HepG2 (cell line): ENCODE measurements around the gene LOC128125822.

ENCODE experiments used
- ARNTL ChIP-seq: sonication (generic); formaldehyde crosslinking; IDR thresholded peaks from 2 replicates; pipeline ENCODE4 v1.4.0; 2020; ENCODE audit warnings: mild to moderate bottlenecking, missing genetic modification reagents
- CENPT ChIP-seq: sonication (generic); formaldehyde crosslinking; IDR thresholded peaks from 2 replicates; pipeline ENCODE4 v1.8.0; 2022; ENCODE audit warnings: low read depth, mild to moderate bottlenecking, moderate library complexity, missing genetic modification reagents
- EZH2 ChIP-seq: conservative IDR thresholded peaks from 2 replicates; pipeline ENCODE4 v1.6.1; 2012; ENCODE audit warnings: mild to moderate bottlenecking, low read depth, low read length, moderate library complexity
- FOXO1 ChIP-seq: sonication (generic); formaldehyde crosslinking; IDR thresholded peaks from 2 replicates; pipeline ENCODE4 v1.4.0; 2020; ENCODE audit warnings: missing genetic modification reagents
- GATAD1 ChIP-seq: IDR thresholded peaks from 2 replicates; pipeline ENCODE4 v1.6.1; 2016; ENCODE audit warnings: missing genetic modification reagents, missing compliant biosample characterization
- HMGA1 ChIP-seq: sonication (generic); formaldehyde crosslinking; conservative IDR thresholded peaks from 2 replicates; pipeline ENCODE4 v1.4.0; 2020; ENCODE audit warnings: missing genetic modification reagents
- HOXA3 ChIP-seq: sonication (generic); formaldehyde crosslinking; IDR thresholded peaks from 2 replicates; pipeline ENCODE4 v1.5.0; 2020; ENCODE audit warnings: missing genetic modification reagents
- HOXD1 ChIP-seq: sonication (generic); formaldehyde crosslinking; IDR thresholded peaks from 2 replicates; pipeline ENCODE4 v1.5.0; 2020; ENCODE audit warnings: missing genetic modification reagents
- MTF1 ChIP-seq: sonication (generic); formaldehyde crosslinking; IDR thresholded peaks from 2 replicates; pipeline ENCODE4 v1.5.0; 2020; ENCODE audit warnings: missing genetic modification reagents
- NFYB ChIP-seq: sonication (generic); formaldehyde crosslinking; IDR thresholded peaks from 2 replicates; pipeline ENCODE4 v1.4.0; 2020; ENCODE audit warnings: missing genetic modification reagents
- ONECUT2 ChIP-seq: sonication (generic); formaldehyde crosslinking; IDR thresholded peaks from 2 replicates; pipeline ENCODE4 v1.4.0; 2020; ENCODE audit warnings: missing genetic modification reagents
- PHF20 ChIP-seq: sonication (generic); formaldehyde crosslinking; IDR thresholded peaks from 2 replicates; pipeline ENCODE4 v1.5.0; 2020; ENCODE audit warnings: mild to moderate bottlenecking, missing genetic modification reagents
- SALL2 ChIP-seq: sonication (generic); formaldehyde crosslinking; IDR thresholded peaks from 2 replicates; pipeline ENCODE4 v1.8.1; 2023; ENCODE audit warnings: mild to moderate bottlenecking, missing genetic modification reagents, inconsistent platforms
- SAP130 ChIP-seq: IDR thresholded peaks from 2 replicates; pipeline ENCODE4 v1.6.1; 2016; ENCODE audit warnings: low read depth
- ZKSCAN1 ChIP-seq: fragments of 150-350 bp; IDR thresholded peaks from 2 replicates; pipeline ENCODE4 v1.6.1; 2014; ENCODE audit warnings: low read length
- ZNF446 ChIP-seq: sonication (generic); formaldehyde crosslinking; IDR thresholded peaks from 2 replicates; pipeline ENCODE4 v1.5.0; 2020; ENCODE audit warnings: mild to moderate bottlenecking, missing genetic modification reagents
- ZNF839 ChIP-seq: sonication (generic); formaldehyde crosslinking; IDR thresholded peaks from 2 replicates; pipeline ENCODE4 v1.4.0; 2020; ENCODE audit warnings: missing genetic modification reagents, mild to moderate bottlenecking, borderline replicate concordance
- TF ChIP-seq, protein P1 (sequence below): sonication (generic); formaldehyde crosslinking; IDR thresholded peaks from 2 replicates; pipeline ENCODE4 v1.4.0; 2020; ENCODE audit warnings: missing genetic modification reagents
- TF ChIP-seq, protein P2 (sequence below): IDR thresholded peaks from 2 replicates; pipeline ENCODE4 v1.6.1; 2012; ENCODE audit warnings: inconsistent platforms
- TF ChIP-seq, protein P3 (sequence below): sonication (generic); formaldehyde crosslinking; IDR thresholded peaks from 2 replicates; pipeline ENCODE4 v1.4.0; 2020; ENCODE audit warnings: mild to moderate bottlenecking, missing genetic modification reagents
- TF ChIP-seq, protein P4 (sequence below): IDR thresholded peaks from 2 replicates; pipeline ENCODE4 v1.6.1; 2016; ENCODE audit warnings: missing biosample characterization, missing genetic modification reagents, low read depth

The LOC128125822 gene

DNA sequence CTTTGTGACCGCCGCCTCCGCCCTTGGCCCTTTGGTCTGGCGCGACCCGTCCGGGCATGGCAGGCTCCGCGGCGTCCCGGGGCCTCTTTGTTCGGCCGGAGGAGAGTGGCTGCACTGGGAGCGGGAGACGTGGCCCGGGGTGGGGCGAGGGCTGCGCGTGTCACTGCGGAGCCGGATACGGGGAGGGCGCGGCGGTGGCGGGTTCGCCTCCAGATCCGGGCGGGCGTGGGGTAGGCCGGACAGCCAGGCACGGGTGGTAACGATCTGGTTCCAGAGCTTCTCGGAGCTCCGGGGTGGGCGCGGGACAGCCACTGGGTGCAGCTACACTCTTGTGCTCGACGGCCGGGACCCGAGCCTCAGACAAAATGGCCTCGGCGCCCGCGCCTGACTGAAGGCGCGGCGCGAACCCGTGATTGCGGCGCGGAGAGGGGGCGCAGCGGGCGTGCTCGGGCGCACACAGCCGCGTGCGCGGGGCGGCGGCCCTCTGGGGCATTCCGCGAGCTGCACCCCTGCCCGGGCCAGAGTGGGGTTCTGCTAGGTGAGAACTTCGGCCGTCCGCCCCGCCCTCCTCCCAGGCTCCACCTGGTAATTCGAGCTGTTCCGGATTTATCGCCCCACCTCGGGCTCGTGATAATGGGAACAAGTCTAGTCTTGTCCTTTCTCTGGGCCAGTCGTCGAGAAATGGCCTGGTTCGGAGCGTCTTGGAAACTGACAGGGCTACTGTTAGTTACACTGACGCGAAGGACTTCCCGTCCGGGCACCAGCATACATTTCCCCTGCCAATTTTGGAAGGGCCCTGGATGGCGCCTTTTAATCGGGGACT lies 1.0 kb downstream of the LOC128125822 start (continued):
- TF ChIP-seq HMGA1 (CRISPR knock-in tag) (no peak), EZH2 (no peak), SAP130 (CRISPR knock-in tag) (peak; percentile 87), SALL2 (CRISPR knock-in tag) (no peak), ARNTL (CRISPR knock-in tag) (peak; percentile 68; the same call in 1 of the 2 replicates), HOXD1 (CRISPR knock-in tag) (peak; percentile 75; the same call in 1 of the 2 replicates), ZNF446 (CRISPR knock-in tag) (0 out of 2 replicates have a peak, but pooled peaks have one; percentile 24), ZNF839 (CRISPR knock-in tag) (no peak), MTF1 (no peak), GATAD1 (0 out of 2 replicates have a peak, but pooled peaks have one; percentile 23), ONECUT2 (CRISPR knock-in tag) (peak; percentile 56; the same call in 1 of the 2 replicates), ZKSCAN1 (no peak), NFYB (CRISPR knock-in tag) (no peak), CENPT (CRISPR knock-in tag) (no peak), HOXA3 (CRISPR knock-in tag) (peak; percentile 73), PHF20 (CRISPR knock-in tag) (peak; percentile 72), FOXO1 (CRISPR knock-in tag) (peak; percentile 37; the same call in 1 of the 2 replicates)
- TF ChIP-seq, protein P1, sequence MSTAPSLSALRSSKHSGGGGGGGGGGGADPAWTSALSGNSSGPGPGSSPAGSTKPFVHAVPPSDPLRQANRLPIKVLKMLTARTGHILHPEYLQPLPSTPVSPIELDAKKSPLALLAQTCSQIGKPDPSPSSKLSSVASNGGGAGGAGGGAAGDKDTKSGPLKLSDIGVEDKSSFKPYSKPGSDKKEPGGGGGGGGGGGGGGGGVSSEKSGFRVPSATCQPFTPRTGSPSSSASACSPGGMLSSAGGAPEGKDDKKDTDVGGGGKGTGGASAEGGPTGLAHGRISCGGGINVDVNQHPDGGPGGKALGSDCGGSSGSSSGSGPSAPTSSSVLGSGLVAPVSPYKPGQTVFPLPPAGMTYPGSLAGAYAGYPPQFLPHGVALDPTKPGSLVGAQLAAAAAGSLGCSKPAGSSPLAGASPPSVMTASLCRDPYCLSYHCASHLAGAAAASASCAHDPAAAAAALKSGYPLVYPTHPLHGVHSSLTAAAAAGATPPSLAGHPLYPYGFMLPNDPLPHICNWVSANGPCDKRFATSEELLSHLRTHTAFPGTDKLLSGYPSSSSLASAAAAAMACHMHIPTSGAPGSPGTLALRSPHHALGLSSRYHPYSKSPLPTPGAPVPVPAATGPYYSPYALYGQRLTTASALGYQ, result 0 out of 2 replicates have a peak, but pooled peaks have one; percentile 39
- TF ChIP-seq, protein P2, sequence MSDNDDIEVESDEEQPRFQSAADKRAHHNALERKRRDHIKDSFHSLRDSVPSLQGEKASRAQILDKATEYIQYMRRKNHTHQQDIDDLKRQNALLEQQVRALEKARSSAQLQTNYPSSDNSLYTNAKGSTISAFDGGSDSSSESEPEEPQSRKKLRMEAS, result peak; percentile 94
- TF ChIP-seq, protein P3, sequence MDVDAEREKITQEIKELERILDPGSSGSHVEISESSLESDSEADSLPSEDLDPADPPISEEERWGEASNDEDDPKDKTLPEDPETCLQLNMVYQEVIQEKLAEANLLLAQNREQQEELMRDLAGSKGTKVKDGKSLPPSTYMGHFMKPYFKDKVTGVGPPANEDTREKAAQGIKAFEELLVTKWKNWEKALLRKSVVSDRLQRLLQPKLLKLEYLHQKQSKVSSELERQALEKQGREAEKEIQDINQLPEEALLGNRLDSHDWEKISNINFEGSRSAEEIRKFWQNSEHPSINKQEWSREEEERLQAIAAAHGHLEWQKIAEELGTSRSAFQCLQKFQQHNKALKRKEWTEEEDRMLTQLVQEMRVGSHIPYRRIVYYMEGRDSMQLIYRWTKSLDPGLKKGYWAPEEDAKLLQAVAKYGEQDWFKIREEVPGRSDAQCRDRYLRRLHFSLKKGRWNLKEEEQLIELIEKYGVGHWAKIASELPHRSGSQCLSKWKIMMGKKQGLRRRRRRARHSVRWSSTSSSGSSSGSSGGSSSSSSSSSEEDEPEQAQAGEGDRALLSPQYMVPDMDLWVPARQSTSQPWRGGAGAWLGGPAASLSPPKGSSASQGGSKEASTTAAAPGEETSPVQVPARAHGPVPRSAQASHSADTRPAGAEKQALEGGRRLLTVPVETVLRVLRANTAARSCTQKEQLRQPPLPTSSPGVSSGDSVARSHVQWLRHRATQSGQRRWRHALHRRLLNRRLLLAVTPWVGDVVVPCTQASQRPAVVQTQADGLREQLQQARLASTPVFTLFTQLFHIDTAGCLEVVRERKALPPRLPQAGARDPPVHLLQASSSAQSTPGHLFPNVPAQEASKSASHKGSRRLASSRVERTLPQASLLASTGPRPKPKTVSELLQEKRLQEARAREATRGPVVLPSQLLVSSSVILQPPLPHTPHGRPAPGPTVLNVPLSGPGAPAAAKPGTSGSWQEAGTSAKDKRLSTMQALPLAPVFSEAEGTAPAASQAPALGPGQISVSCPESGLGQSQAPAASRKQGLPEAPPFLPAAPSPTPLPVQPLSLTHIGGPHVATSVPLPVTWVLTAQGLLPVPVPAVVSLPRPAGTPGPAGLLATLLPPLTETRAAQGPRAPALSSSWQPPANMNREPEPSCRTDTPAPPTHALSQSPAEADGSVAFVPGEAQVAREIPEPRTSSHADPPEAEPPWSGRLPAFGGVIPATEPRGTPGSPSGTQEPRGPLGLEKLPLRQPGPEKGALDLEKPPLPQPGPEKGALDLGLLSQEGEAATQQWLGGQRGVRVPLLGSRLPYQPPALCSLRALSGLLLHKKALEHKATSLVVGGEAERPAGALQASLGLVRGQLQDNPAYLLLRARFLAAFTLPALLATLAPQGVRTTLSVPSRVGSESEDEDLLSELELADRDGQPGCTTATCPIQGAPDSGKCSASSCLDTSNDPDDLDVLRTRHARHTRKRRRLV (CRISPR knock-in tag), result 0 out of 2 replicates have a peak, but pooled peaks have one; percentile 63
- TF ChIP-seq, protein P4, sequence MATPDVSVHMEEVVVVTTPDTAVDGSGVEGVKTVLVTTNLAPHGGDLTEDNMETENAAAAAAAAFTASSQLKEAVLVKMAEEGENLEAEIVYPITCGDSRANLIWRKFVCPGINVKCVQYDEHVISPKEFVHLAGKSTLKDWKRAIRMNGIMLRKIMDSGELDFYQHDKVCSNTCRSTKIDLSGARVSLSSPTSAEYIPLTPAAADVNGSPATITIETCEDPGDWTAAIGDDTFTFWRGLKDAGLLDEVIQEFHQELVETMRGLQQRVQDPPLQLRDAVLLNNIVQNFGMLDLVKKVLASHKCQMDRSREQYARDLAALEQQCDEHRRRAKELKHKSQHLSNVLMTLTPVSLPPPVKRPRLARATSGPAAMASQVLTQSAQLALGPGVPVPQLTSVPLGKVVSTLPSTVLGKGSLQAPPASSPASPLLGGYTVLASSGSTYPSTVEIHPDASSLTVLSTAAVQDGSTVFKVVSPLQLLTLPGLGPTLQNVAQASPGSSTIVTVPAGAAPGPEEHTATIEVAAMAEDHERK (CRISPR knock-in tag), result no peak
